B cell (primary cell): ENCODE data around the gene CST11. TPM values are rescaled to one million over a fixed set of nuclear protein-coding genes. Genes with fewer than 3 reads are reported as not detected.

Experiments used
- ATAC-seq: fragments of 200-7000 bp; cut with Tn5 transposase; one replicate; pipeline ENCODE4 v1.10.0; 2021; ENCODE audit warnings: low read depth, mild to moderate bottlenecking, moderate number of reproducible peaks, moderate library complexity
- CTCF ChIA-PET: fragments of 350-600 bp; sonication (Branson Sonifier 250); formaldehyde crosslinking; loops from one replicate; lab custom pipeline; 2021; ENCODE audit warnings: antibody characterized with exemption, inconsistent platforms; lab: Charles Lee
- POLR2A ChIA-PET: fragments of 350-600 bp; sonication (Branson Sonifier 250); formaldehyde crosslinking; loops from one replicate; lab custom pipeline; 2021; ENCODE audit warnings: antibody characterized with exemption; lab: Charles Lee
- DNase-seq: peaks from one replicate; pipeline ENCODE4 v3.0.0; 2013
- H2AFZ ChIP-seq: 2 replicates; pipeline ENCODE4 v1.6.1; 2012; ENCODE audit warnings: mild to moderate bottlenecking, low read depth, low read length; ENCODE audit not compliant: insufficient read depth, poor library complexity, severe bottlenecking
- H3K27ac ChIP-seq, 2 donors: 1 replicate in 1 of 2; 2 replicates in 1 of 2; pipeline ENCODE4 v1.5.1; 2012 to 2013; ENCODE audit warnings: low read length in 2 of 2, mild to moderate bottlenecking in 2 of 2, moderate library complexity in 1 of 2
- H3K27me3 ChIP-seq, 4 experiments: fragments of 200-600 bp in 1 of 4; sonication (generic) in 1 of 4; replicated peaks in 1 of 4; 1 replicate in 2 of 4; 2 replicates in 2 of 4; pipeline versions ENCODE4 v1.6.1 to v1.7.0; 2013 to 2016; ENCODE audit warnings: low read length in 3 of 4, mild to moderate bottlenecking in 2 of 4, mixed read lengths in 1 of 4, moderate library complexity in 1 of 4; ENCODE audit not compliant: insufficient read depth in 4 of 4, control insufficient read depth in 3 of 4; ENCODE audit errors: control extremely low read depth in 1 of 4
- H3K36me3 ChIP-seq, 2 experiments: replicated peaks in 1 of 2; 1 replicate in 1 of 2; 2 replicates in 1 of 2; pipeline versions ENCODE4 v1.6.1 to v1.7.1; 2013; ENCODE audit warnings: low read length in 1 of 2; ENCODE audit not compliant: insufficient read depth in 2 of 2, control insufficient read depth in 1 of 2; ENCODE audit errors: control extremely low read depth in 1 of 2, extremely low read depth in 1 of 2
- H3K4me1 ChIP-seq, 2 donors: fragments of 200-600 bp in 1 of 2; sonication (generic) in 1 of 2; 1 replicate in 1 of 2; 2 replicates in 1 of 2; pipeline versions ENCODE4 v1.5.1 to v1.6.1; 2013 to 2017; ENCODE audit warnings: low read length in 2 of 2; ENCODE audit not compliant: control insufficient read depth in 2 of 2, insufficient read depth in 2 of 2
- H3K4me2 ChIP-seq: replicated peaks from 2 replicates; pipeline ENCODE3; 2012; ENCODE audit warnings: mild to moderate bottlenecking, low read depth, low read length; ENCODE audit not compliant: poor library complexity, severe bottlenecking
- H3K4me3 ChIP-seq, 5 experiments: fragments of 200-600 bp in 1 of 5; sonication (generic) in 1 of 5; 1 replicate in 3 of 5; 2 replicates in 2 of 5; pipeline versions ENCODE4 v1.5.1 to v1.7.0; 2011 to 2016; ENCODE audit warnings: low read length in 4 of 5, mild to moderate bottlenecking in 4 of 5, low read depth in 2 of 5, control low read depth in 1 of 5, moderate library complexity in 1 of 5; ENCODE audit not compliant: insufficient read depth in 1 of 5; ENCODE audit errors: control extremely low read depth in 1 of 5, extremely low read depth in 1 of 5
- H3K79me2 ChIP-seq: fragments of 200-600 bp; sonication (generic); one replicate; pipeline ENCODE4 v1.6.0; 2016; ENCODE audit warnings: low read length; ENCODE audit not compliant: control insufficient read depth, insufficient read depth
- H3K9ac ChIP-seq: fragments of 200-600 bp; sonication (generic); 2 replicates; pipeline ENCODE4 v1.6.1; 2017; ENCODE audit warnings: mild to moderate bottlenecking, low read length, moderate library complexity
- H3K9me3 ChIP-seq, 3 donors: one replicate each; pipeline versions ENCODE4 v1.6.1 to v1.7.1; 2013; ENCODE audit warnings: low read length in 2 of 3; ENCODE audit not compliant: control insufficient read depth in 2 of 3, insufficient read depth in 1 of 3; ENCODE audit errors: control extremely low read depth in 1 of 3
- H4K20me1 ChIP-seq: 2 replicates; pipeline ENCODE4 v1.6.0; 2012; ENCODE audit warnings: mild to moderate bottlenecking, low read length; ENCODE audit not compliant: insufficient read depth, control insufficient read depth, poor library complexity, severe bottlenecking
- H3K27ac Mint-ChIP-seq: one replicate; pipeline ENCODE4 v1.8.0; 2021; ENCODE audit warnings: mixed read lengths
- H3K27me3 Mint-ChIP-seq: one replicate; pipeline ENCODE4 v1.8.0; 2021; ENCODE audit warnings: mixed read lengths
- H3K4me1 Mint-ChIP-seq: one replicate; pipeline ENCODE4 v1.8.0; 2021; ENCODE audit warnings: mixed read lengths
- H3K4me3 Mint-ChIP-seq: one replicate; pipeline ENCODE4 v1.8.0; 2021; ENCODE audit warnings: mixed read lengths
- H3K9me3 Mint-ChIP-seq: one replicate; pipeline ENCODE4 v1.8.0; 2022; ENCODE audit warnings: mixed read lengths; ENCODE audit not compliant: insufficient read depth
- EZH2 ChIP-seq: IDR thresholded peaks from 2 replicates; pipeline ENCODE4 v1.6.1; 2012; ENCODE audit warnings: borderline replicate concordance, low read depth, mild to moderate bottlenecking, moderate library complexity, low read length; ENCODE audit not compliant: insufficient read depth, poor library complexity, severe bottlenecking
- WGBS: methylation state at CpG from one replicate; pipeline ENCODE4 v1.1.5; 2013; ENCODE audit warnings: missing lambda C conversion rate; ENCODE audit not compliant: insufficient coverage; 5-methylcytosine and 5-hydroxymethylcytosine counted together
- intact Hi-C: fragments of 100-400 bp; cut with micrococcal nuclease; formaldehyde crosslinking; loops from one replicate; pipeline ENCODE4 v1.10.0; 2022
- polyA plus RNA-seq: library from polyadenylated mRNA; depleted of rRNA; stranded (reverse); fragments of >200 nt; gene quantifications from 2 replicates; pipeline ENCODE4 v1.2.3, GENCODE V29; 2012
- total RNA-seq, 2 donors: library from RNA; stranded (reverse); fragments of 120-200 nt in 1 of 2; gene quantifications; 1 replicate in 1 of 2; 2 replicates in 1 of 2; pipeline versions ENCODE4 v1.2.3 to v1.2.4, GENCODE V29; 2013 to 2022
- TF ChIP-seq, protein P1 (sequence below): fragments of 200-600 bp; IDR thresholded peaks from one replicate; pipeline ENCODE4 v1.8.0; 2022; ENCODE audit warnings: antibody characterized with exemption, mild to moderate bottlenecking

CST11 gene
- total and polyA plus RNA-seq, 2 donors (not counting 1 experiment from before 2014, with no cell fraction given): not detected

DNA sequence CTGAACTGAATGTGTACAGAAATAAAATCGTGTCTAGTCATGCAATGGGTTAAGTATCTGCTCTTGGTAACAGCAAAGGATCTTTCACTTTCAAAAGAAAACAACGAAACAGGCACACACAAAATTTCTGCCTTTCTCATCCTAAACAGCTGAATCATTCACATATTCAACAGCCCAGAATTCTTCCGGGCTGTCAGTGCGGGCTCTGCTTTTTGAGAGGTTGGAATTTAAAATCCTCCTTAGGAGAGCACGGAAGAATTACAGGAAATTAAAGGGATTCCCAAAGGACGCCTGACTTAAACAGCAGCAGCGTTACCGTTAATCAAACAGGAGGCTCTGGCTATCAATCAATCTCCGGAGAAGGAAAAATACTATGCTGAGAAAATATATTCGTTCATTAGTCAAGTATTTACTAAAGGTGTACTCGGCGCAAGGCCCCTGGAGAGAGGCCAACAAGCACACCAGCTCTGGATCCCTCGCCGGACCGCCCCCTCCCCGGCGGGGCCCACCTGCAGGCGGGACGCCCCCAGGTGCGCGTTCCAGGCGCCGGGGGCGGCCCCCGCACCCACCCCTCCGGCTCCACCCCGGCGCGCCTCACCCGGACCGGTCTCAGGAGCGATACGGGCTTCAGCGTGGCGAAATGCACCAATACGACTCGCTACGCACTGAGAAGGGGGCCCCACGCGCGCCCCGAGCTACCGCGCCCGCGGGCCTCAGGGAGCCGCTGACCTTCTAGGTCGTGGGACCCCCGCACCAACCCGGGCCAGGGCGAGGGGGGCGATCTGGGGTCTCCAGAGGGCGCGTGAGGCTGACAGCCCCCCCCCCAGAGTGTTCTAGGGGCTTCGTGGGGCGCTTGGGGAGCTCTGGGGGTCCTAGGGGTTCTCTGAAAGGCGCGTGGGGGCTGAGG, 32.4 kb downstream of the CST11 start:
- Histone ChIP-seq H3K27me3 (no peaks in the 10 kb centered on the region), H3K4me2 (peak overlapping the region; percentile 99), H3K4me3 (peak overlapping the region; percentile 24 to 92 (median 85)), H3K27ac (peak overlapping the region; percentile 50 to 80), H2AFZ (peak overlapping the region; percentile 82), H3K36me3 (no peaks in the 10 kb centered on the region), H3K79me2 (peaks cover 52% of the 10 kb centered on the region), H4K20me1 (no peaks in the 10 kb centered on the region), H3K9me3 (no peaks in the 10 kb centered on the region), H3K9ac (peak overlapping the region; percentile 90), H3K4me1 (peaks cover 13 to 14% of the 10 kb centered on the region in 2 donors)
- TF ChIP-seq, protein P1, sequence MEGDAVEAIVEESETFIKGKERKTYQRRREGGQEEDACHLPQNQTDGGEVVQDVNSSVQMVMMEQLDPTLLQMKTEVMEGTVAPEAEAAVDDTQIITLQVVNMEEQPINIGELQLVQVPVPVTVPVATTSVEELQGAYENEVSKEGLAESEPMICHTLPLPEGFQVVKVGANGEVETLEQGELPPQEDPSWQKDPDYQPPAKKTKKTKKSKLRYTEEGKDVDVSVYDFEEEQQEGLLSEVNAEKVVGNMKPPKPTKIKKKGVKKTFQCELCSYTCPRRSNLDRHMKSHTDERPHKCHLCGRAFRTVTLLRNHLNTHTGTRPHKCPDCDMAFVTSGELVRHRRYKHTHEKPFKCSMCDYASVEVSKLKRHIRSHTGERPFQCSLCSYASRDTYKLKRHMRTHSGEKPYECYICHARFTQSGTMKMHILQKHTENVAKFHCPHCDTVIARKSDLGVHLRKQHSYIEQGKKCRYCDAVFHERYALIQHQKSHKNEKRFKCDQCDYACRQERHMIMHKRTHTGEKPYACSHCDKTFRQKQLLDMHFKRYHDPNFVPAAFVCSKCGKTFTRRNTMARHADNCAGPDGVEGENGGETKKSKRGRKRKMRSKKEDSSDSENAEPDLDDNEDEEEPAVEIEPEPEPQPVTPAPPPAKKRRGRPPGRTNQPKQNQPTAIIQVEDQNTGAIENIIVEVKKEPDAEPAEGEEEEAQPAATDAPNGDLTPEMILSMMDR: no peak
- no peak for TF ChIP-seq EZH2
- DNase-seq: peak; percentile 54
- peak overlapping the region; percentile 79 for H3K27ac Mint-ChIP-seq
- POLR2A ChIA-PET: interaction anchor here (1.5 kb wide), 1 partner anchor 70 kb away, joined by 6 read pairs; the partner anchor contains the start of gene NXT1
- no peak for ATAC-seq
- intact Hi-C loops: loop anchor here (5.0 kb wide), 1 partner anchor 1972 kb away; the partner anchor contains the start of gene ABHD12
- WGBS: under 1% methylated on average over 49 of the region's 58 CpGs
- CTCF ChIA-PET: interaction anchor here (0.6 to 3.9 kb wide), 4 partner anchors 13 to 71 kb away, joined by 4 to 36 read pairs (median 11); partner anchors contain the start of gene NXT1
- H3K4me3 Mint-ChIP-seq: peak overlapping the region; percentile 91
- H3K9me3 Mint-ChIP-seq: no peaks in the 10 kb centered on the region
- peaks cover 10% of the 10 kb centered on the region for H3K27me3 Mint-ChIP-seq
- H3K4me1 Mint-ChIP-seq: peaks cover 21% of the 10 kb centered on the region
